ENCODE data around the gene GLRA1.

- no peak for TF ChIP-seq EZH2 (IDR thresholded peaks at IDR 0.05; ENCODE audit: insufficient read depth, poor library complexity, severe bottlenecking)
- TF ChIP-seq EZH2phosphoT487 (IDR thresholded peaks at IDR 0.05; ENCODE audit: insufficient read depth, low read depth), result no peak
Measured at GRCh38 chr5:151926188-151926587, 1.5 kb upstream of the GLRA1 start.

Measured in GM23248 (cell line).